Transverse colon (tissue), 4 donors: ENCODE data around the gene PDE4D. TPM values are rescaled to one million over a fixed set of nuclear protein-coding genes. Genes with fewer than 3 reads are reported as not detected.

Experiments used
- DNase-seq: peaks from one replicate; pipeline ENCODE4 v3.0.0-alpha.2; 2019
- H3K27ac ChIP-seq, 4 donors: fragments of 200-600 bp; sonication (generic); 2 replicates each; pipeline ENCODE4 v1.5.1; 2016 to 2018; ENCODE audit warnings: inconsistent platforms in 4 of 4
- H3K27me3 ChIP-seq: fragments of 200-600 bp; sonication (generic); 2 replicates; pipeline ENCODE4 v1.5.1; 2017; ENCODE audit warnings: inconsistent platforms
- H3K36me3 ChIP-seq, 4 donors: fragments of 200-600 bp; sonication (generic); 2 replicates each; pipeline ENCODE4 v1.5.1; 2017 to 2019; ENCODE audit warnings: inconsistent platforms in 4 of 4
- H3K4me1 ChIP-seq, 4 donors: fragments of 200-600 bp; sonication (generic); 2 replicates each; pipeline ENCODE4 v1.5.1; 2017 to 2020; ENCODE audit warnings: inconsistent platforms in 4 of 4
- H3K4me3 ChIP-seq, 4 donors: fragments of 200-600 bp; sonication (generic); 1 replicate in 1 of 4; 2 replicates in 3 of 4; pipeline versions ENCODE4 v1.5.1 to v1.6.1; 2017 to 2019; ENCODE audit warnings: inconsistent platforms in 4 of 4
- H3K9me3 ChIP-seq, 2 donors: fragments of 200-600 bp; sonication (generic); 2 replicates each; pipeline ENCODE4 v1.5.1; 2017 to 2019; ENCODE audit warnings: inconsistent platforms in 2 of 2
- CTCF ChIP-seq, 5 experiments: fragments of 200-600 bp in 3 of 5; fragments of 450-650 bp in 2 of 5; sonication (generic) in 3 of 5; IDR thresholded peaks; 1 replicate in 2 of 5; 2 replicates in 3 of 5; pipeline ENCODE4 v1.5.1; 2016 to 2017; ENCODE audit warnings: antibody characterized with exemption in 5 of 5, inconsistent platforms in 3 of 5, mild to moderate bottlenecking in 2 of 5, moderate library complexity in 1 of 5
- EP300 ChIP-seq: sonication (generic); formaldehyde crosslinking; IDR thresholded peaks from one replicate; pipeline ENCODE4 v1.6.1; 2017; ENCODE audit warnings: antibody characterized with exemption, low read depth
- POLR2A ChIP-seq: fragments of 450-650 bp; IDR thresholded peaks from one replicate; pipeline ENCODE4 v1.6.1; 2016; ENCODE audit warnings: antibody characterized with exemption, mild to moderate bottlenecking, moderate library complexity
- POLR2AphosphoS5 ChIP-seq, 3 donors: sonication (generic); formaldehyde crosslinking; IDR thresholded peaks; one replicate each; pipeline ENCODE4 v1.6.1; 2016; ENCODE audit warnings: antibody characterized with exemption in 3 of 3
- WGBS, 2 donors: methylation state at CpG; one replicate each; pipeline ENCODE4 v1.1.5; 2018; ENCODE audit warnings: low coverage in 1 of 2; 5-methylcytosine and 5-hydroxymethylcytosine counted together
- in situ Hi-C, 4 donors: fragments of 200-750 bp; cut with MboI; loops; one replicate each; pipeline versions ENCODE4 v1.15.0 to v1.15.1; 2017; ENCODE audit warnings: low sequenced_read_pairs in 3 of 4, low pct_ligation_motif_present in 1 of 4, low pct_unique_long_range_greater_than_20kb in 1 of 4
- intact Hi-C: fragments of 100-400 bp; cut with DNase I; formaldehyde crosslinking; loops from one replicate; pipeline ENCODE4 v1.15.1; 2023; ENCODE audit warnings: low total_unique reads
- total RNA-seq, 4 donors: library from RNA; depleted of rRNA; stranded (reverse); fragments of >200 nt; gene quantifications; one replicate each; pipeline ENCODE4 v1.1.0, GENCODE V29; 2016

Gene PDE4D
- total RNA-seq, 4 donors from 2014 or later: 47.0 to 302 (median 73.6) TPM

GRCh38 chr5:59287361-59287760 is 606.2 kb downstream of the PDE4D start:
- Histone ChIP-seq H3K4me1 (peaks cover 0 to 16% (median 5%) of the 10 kb centered on the region in 4 donors), H3K27ac (peak overlapping the region in 3 of 4 donors; percentile 11 to 52 (median 51)), H3K9me3 (no peaks in the 10 kb centered on the region), H3K27me3 (no peaks in the 10 kb centered on the region), H3K4me3 (no peak overlapping the region), H3K36me3 (no peaks in the 10 kb centered on the region)
- TF ChIP-seq POLR2AphosphoS5 (IDR thresholded peaks at IDR 0.05) (no peak), CTCF (IDR thresholded peaks at IDR 0.05) (no peak), POLR2A (no peak), EP300 (no peak)
- peak; percentile 34 for DNase-seq
- in situ Hi-C loops: no loop called here
- 52% methylated on average over 3 of the region's 3 CpGs; no CpG with 5 or more reads in 1 of the 2 donors for whole genome bisulfite sequencing, 2 donors
- intact Hi-C loops: no loop called here

GRCh38 chr5:59286510-59286909 is 607.0 kb downstream of the PDE4D start:
- H3K27me3 ChIP-seq: no peaks in the 10 kb centered on the region
- H3K36me3 ChIP-seq: no peaks in the 10 kb centered on the region
- DNase-seq: no peak
- peaks cover 0 to 16% (median 5%) of the 10 kb centered on the region in 4 donors for H3K4me1 ChIP-seq
- intact Hi-C loops (no loop called here), in situ Hi-C loops (no loop called here)
- no peaks in the 10 kb centered on the region for H3K9me3 ChIP-seq
- TF ChIP-seq CTCF (IDR thresholded peaks at IDR 0.05) (no peak), POLR2A (no peak), POLR2AphosphoS5 (IDR thresholded peaks at IDR 0.05) (no peak), EP300 (no peak)
- H3K4me3 ChIP-seq: no peak overlapping the region
- 78 to 82% methylated on average over 1 of the region's 1 CpG for WGBS, 2 donors
- no peak overlapping the region for H3K27ac ChIP-seq

- WGBS, 2 donors: 74 to 89% methylated on average over 4 of the region's 4 CpGs
Measured at GRCh38 chr5:59285300-59286016, 608.1 kb downstream of the PDE4D start.

GRCh38 chr5:59282726-59283125 is 610.8 kb downstream of the PDE4D start:
- H3K27me3 ChIP-seq: no peaks in the 10 kb centered on the region
- TF ChIP-seq POLR2A (no peak), CTCF (IDR thresholded peaks at IDR 0.05) (no peak), POLR2AphosphoS5 (IDR thresholded peaks at IDR 0.05) (no peak), EP300 (no peak)
- H3K4me3 ChIP-seq: no peak overlapping the region
- intact Hi-C loops: no loop called here
- 33 to 78% methylated on average over 1 of the region's 1 CpG for WGBS, 2 donors
- H3K4me1 ChIP-seq: peaks cover 0 to 23% (median 6%) of the 10 kb centered on the region in 4 donors
- in situ Hi-C loops: no loop called here
- no peaks in the 10 kb centered on the region for H3K9me3 ChIP-seq
- no peaks in the 10 kb centered on the region for H3K36me3 ChIP-seq
- no peak overlapping the region for H3K27ac ChIP-seq
- no peak for DNase-seq

More at GRCh38 chr5:59285300-59286016, 608.1 kb downstream of the PDE4D start:
- no peaks in the 10 kb centered on the region for H3K36me3 ChIP-seq
- no peak overlapping the region for H3K4me3 ChIP-seq
- no peak for TF ChIP-seq POLR2A
- no peak for TF ChIP-seq POLR2AphosphoS5 (IDR thresholded peaks at IDR 0.05)
- TF ChIP-seq CTCF (IDR thresholded peaks at IDR 0.05): no peak
- no peak for TF ChIP-seq EP300
- in situ Hi-C loops (no loop called here), intact Hi-C loops (no loop called here)
- H3K27me3 ChIP-seq: no peaks in the 10 kb centered on the region
- H3K27ac ChIP-seq: no peak overlapping the region
- DNase-seq: no peak
- no peaks in the 10 kb centered on the region for H3K9me3 ChIP-seq
- peaks cover 0 to 23% (median 6%) of the 10 kb centered on the region in 4 donors for H3K4me1 ChIP-seq
